DOHH2 (cell line): ENCODE data around the gene ANKRD9.

Experiments used
- EZH2phosphoT487 ChIP-seq: fragments of 200-600 bp; sonication (generic); IDR thresholded peaks from 2 replicates; pipeline ENCODE4 v1.6.1; 2017; ENCODE audit warnings: borderline replicate concordance, mild to moderate bottlenecking, antibody characterized with exemption, low read length, moderate library complexity, mixed read lengths
- TF ChIP-seq, protein P1 (sequence below): fragments of 200-600 bp; sonication (generic); IDR thresholded peaks from one replicate; pipeline ENCODE4 v1.5.1; 2014; ENCODE audit warnings: antibody characterized with exemption, mild to moderate bottlenecking, low read depth, low read length; ENCODE audit not compliant: poor library complexity, severe bottlenecking

DNA sequence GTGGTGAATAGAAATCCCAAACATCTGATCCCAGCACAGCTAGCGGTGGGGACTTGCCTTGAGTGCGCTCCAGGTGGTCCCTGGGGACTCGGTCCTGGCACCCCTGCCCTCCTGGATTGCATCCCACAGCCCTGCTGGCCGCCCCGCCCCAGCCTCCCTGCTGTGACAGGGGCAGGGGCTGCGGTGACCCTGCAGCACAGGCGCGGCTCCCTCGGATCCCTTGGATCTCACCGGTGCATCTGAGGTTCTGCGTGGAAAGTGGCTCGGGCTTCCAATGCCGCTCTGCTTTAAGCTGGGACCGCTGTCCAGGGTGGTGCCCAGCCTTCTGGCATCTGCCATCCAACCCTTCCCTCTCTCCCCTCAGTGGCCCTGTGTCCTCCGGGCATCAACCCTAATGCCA, 16.0 kb downstream of the ANKRD9 start:
- TF ChIP-seq, protein P1, sequence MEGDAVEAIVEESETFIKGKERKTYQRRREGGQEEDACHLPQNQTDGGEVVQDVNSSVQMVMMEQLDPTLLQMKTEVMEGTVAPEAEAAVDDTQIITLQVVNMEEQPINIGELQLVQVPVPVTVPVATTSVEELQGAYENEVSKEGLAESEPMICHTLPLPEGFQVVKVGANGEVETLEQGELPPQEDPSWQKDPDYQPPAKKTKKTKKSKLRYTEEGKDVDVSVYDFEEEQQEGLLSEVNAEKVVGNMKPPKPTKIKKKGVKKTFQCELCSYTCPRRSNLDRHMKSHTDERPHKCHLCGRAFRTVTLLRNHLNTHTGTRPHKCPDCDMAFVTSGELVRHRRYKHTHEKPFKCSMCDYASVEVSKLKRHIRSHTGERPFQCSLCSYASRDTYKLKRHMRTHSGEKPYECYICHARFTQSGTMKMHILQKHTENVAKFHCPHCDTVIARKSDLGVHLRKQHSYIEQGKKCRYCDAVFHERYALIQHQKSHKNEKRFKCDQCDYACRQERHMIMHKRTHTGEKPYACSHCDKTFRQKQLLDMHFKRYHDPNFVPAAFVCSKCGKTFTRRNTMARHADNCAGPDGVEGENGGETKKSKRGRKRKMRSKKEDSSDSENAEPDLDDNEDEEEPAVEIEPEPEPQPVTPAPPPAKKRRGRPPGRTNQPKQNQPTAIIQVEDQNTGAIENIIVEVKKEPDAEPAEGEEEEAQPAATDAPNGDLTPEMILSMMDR = no peak
- TF ChIP-seq EZH2phosphoT487 = no peak
